Activated CD4-positive, alpha-beta T cell treated with anti-CD3 and anti-CD28 coated beads, Interleukin-2, amount 50 U/mL, for 1 hour (primary cell): ENCODE results near the gene NFKBIL1.

Source experiments
- DNase-seq: peaks from one replicate; pipeline ENCODE4 v3.0.0-alpha.2; 2020

Gene NFKBIL1

DNA sequence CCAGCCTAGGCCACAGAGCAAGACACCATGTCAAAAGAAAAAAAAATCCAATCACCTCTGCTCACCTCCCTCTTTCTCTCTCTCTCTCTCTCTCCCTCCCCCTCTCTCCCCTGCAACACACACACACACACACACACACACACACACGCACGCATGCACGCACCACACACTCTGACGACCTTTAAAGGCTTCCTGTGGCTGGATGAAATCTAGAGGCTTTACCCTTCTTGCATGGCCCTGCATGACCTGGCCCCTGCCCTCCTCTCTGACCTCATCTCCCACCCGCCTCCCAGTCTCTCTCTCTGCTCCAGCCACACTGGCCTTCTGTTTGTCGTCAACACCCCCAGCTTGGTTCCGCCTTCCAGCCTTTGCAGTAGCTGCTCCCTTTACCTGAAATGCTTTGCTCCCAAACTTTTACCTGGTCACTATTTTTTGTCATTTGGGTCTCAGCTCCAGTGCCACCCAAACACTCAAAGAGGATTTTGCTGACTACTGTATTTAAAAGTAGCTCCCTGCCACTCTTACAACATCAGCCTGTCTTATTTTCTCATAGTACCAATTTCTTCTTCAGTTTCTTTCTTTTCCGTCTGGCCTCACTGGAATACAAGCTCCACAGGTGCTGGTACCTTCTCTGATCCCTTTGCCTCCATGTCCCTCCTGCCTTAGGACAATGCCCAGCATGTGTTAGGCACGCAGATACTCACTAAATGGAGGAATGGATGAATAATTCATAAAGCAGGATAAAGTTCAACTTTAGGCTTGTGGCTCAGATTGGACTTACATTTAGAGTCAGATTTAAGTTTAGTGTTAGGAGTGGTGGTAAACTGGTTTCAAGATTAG lies 20.3 kb downstream of the NFKBIL1 start:
- no peak for DNase-seq

DNA sequence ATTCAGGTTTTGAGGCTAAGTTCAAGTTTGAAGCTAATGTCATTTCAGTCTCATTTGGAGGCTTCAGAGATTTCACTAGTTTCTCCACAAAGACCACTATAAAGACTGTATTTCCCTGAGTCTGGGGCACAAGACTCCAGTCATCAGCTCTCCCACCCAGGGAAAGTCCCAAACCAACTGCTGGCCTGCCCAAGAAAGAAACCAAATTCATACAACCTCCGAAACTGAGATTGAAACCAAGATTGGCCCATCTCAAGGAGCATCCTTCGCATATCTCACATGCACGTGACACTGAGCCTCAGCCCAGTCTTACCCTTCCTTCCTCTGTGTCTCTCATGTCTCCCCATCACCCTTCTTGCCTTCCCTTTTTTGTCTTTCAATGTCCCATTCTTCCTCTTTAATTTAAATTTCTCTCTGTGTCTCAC lies 21.1 kb downstream of the NFKBIL1 start:
- no peak for DNase-seq

DNA sequence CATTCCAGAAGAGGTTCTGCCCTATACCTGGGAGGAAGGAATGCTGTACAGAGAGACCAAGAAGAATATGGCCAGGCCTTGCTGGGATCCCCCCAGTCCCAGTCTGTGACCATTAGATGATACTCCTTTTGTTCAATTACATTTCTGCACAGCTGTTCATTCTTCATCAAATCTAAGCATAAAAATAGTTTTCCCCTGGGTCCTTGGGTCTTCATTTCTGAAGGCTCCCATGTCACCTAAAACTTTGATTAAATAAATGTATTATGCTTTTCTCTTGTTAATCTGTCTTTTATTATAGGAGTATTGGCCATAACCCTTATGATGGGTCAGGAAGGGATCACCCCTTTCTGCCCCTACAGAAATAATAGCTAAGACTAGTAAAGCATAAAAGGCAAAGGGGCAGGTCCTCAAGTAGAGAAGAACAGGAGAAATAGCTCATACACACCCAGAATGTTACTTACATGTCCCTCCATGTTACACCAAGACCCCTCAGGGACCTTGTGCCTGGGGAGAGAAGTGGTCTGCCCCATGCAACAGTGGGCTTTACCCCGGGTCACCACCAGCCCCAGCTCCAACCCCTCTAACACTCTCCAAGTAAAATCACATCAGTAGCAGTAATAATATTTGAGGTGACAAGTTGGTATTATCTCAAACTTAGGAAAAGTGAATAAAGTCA lies 22.6 kb downstream of the NFKBIL1 start:
- DNase-seq, result no peak

DNA sequence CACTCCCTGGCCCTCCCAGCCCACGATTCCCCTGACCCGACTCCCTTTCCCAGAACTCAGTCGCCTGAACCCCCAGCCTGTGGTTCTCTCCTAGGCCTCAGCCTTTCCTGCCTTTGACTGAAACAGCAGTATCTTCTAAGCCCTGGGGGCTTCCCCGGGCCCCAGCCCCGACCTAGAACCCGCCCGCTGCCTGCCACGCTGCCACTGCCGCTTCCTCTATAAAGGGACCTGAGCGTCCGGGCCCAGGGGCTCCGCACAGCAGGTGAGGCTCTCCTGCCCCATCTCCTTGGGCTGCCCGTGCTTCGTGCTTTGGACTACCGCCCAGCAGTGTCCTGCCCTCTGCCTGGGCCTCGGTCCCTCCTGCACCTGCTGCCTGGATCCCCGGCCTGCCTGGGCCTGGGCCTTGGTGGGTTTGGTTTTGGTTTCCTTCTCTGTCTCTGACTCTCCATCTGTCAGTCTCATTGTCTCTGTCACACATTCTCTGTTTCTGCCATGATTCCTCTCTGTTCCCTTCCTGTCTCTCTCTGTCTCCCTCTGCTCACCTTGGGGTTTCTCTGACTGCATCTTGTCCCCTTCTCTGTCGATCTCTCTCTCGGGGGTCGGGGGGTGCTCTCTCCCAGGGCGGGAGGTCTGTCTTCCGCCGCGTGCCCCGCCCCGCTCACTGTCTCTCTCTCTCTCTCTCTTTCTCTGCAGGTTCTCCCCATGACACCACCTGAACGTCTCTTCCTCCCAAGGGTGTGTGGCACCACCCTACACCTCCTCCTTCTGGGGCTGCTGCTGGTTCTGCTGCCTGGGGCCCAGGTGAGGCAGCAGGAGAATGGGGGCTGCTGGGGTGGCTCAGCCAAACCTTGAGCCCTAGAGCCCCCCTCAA lies 24.9 kb downstream of the NFKBIL1 start, which contains the start of gene LTA:
TSS of gene LTA (plus strand) at position 249 of the 871 bp plus-strand sequence. CDS start at position 703, 454 bp downstream.
- peak; percentile 71 for DNase-seq

DNA sequence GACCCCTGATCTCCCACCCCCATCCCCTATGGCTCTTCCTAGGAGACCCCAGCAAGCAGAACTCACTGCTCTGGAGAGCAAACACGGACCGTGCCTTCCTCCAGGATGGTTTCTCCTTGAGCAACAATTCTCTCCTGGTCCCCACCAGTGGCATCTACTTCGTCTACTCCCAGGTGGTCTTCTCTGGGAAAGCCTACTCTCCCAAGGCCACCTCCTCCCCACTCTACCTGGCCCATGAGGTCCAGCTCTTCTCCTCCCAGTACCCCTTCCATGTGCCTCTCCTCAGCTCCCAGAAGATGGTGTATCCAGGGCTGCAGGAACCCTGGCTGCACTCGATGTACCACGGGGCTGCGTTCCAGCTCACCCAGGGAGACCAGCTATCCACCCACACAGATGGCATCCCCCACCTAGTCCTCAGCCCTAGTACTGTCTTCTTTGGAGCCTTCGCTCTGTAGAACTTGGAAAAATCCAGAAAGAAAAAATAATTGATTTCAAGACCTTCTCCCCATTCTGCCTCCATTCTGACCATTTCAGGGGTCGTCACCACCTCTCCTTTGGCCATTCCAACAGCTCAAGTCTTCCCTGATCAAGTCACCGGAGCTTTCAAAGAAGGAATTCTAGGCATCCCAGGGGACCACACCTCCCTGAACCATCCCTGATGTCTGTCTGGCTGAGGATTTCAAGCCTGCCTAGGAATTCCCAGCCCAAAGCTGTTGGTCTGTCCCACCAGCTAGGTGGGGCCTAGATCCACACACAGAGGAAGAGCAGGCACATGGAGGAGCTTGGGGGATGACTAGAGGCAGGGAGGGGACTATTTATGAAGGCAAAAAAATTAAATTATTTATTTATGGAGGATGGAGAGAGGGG lies 26.1 kb downstream of the NFKBIL1 start:
- no peak for DNase-seq

DNA sequence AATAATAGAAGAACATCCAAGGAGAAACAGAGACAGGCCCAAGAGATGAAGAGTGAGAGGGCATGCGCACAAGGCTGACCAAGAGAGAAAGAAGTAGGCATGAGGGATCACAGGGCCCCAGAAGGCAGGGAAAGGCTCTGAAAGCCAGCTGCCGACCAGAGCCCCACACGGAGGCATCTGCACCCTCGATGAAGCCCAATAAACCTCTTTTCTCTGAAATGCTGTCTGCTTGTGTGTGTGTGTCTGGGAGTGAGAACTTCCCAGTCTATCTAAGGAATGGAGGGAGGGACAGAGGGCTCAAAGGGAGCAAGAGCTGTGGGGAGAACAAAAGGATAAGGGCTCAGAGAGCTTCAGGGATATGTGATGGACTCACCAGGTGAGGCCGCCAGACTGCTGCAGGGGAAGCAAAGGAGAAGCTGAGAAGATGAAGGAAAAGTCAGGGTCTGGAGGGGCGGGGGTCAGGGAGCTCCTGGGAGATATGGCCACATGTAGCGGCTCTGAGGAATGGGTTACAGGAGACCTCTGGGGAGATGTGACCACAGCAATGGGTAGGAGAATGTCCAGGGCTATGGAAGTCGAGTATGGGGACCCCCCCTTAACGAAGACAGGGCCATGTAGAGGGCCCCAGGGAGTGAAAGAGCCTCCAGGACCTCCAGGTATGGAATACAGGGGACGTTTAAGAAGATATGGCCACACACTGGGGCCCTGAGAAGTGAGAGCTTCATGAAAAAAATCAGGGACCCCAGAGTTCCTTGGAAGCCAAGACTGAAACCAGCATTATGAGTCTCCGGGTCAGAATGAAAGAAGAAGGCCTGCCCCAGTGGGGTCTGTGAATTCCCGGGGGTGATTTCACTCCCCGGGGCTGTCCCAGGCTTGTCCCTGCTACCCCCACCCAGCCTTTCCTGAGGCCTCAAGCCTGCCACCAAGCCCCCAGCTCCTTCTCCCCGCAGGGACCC lies 27.0 kb downstream of the NFKBIL1 start:
- no peak for DNase-seq

DNA sequence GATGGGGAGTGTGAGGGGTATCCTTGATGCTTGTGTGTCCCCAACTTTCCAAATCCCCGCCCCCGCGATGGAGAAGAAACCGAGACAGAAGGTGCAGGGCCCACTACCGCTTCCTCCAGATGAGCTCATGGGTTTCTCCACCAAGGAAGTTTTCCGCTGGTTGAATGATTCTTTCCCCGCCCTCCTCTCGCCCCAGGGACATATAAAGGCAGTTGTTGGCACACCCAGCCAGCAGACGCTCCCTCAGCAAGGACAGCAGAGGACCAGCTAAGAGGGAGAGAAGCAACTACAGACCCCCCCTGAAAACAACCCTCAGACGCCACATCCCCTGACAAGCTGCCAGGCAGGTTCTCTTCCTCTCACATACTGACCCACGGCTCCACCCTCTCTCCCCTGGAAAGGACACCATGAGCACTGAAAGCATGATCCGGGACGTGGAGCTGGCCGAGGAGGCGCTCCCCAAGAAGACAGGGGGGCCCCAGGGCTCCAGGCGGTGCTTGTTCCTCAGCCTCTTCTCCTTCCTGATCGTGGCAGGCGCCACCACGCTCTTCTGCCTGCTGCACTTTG lies 28.0 kb downstream of the NFKBIL1 start, which contains the start of gene TNF:
TSS of gene TNF (plus strand) at position 231 of the 567 bp plus-strand sequence. CDS start at position 408, 177 bp downstream.
- peak; percentile 78 for DNase-seq

DNA sequence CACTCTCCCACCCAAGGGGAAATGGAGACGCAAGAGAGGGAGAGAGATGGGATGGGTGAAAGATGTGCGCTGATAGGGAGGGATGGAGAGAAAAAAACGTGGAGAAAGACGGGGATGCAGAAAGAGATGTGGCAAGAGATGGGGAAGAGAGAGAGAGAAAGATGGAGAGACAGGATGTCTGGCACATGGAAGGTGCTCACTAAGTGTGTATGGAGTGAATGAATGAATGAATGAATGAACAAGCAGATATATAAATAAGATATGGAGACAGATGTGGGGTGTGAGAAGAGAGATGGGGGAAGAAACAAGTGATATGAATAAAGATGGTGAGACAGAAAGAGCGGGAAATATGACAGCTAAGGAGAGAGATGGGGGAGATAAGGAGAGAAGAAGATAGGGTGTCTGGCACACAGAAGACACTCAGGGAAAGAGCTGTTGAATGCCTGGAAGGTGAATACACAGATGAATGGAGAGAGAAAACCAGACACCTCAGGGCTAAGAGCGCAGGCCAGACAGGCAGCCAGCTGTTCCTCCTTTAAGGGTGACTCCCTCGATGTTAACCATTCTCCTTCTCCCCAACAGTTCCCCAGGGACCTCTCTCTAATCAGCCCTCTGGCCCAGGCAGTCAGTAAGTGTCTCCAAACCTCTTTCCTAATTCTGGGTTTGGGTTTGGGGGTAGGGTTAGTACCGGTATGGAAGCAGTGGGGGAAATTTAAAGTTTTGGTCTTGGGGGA lies 28.7 kb downstream of the NFKBIL1 start:
- DNase-seq, result no peak

DNA sequence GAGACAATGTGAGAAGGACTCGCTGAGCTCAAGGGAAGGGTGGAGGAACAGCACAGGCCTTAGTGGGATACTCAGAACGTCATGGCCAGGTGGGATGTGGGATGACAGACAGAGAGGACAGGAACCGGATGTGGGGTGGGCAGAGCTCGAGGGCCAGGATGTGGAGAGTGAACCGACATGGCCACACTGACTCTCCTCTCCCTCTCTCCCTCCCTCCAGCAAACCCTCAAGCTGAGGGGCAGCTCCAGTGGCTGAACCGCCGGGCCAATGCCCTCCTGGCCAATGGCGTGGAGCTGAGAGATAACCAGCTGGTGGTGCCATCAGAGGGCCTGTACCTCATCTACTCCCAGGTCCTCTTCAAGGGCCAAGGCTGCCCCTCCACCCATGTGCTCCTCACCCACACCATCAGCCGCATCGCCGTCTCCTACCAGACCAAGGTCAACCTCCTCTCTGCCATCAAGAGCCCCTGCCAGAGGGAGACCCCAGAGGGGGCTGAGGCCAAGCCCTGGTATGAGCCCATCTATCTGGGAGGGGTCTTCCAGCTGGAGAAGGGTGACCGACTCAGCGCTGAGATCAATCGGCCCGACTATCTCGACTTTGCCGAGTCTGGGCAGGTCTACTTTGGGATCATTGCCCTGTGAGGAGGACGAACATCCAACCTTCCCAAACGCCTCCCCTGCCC lies 29.6 kb downstream of the NFKBIL1 start:
- no peak for DNase-seq

DNA sequence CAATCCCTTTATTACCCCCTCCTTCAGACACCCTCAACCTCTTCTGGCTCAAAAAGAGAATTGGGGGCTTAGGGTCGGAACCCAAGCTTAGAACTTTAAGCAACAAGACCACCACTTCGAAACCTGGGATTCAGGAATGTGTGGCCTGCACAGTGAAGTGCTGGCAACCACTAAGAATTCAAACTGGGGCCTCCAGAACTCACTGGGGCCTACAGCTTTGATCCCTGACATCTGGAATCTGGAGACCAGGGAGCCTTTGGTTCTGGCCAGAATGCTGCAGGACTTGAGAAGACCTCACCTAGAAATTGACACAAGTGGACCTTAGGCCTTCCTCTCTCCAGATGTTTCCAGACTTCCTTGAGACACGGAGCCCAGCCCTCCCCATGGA lies 30.2 kb downstream of the NFKBIL1 start:
- DNase-seq, result no peak

DNA sequence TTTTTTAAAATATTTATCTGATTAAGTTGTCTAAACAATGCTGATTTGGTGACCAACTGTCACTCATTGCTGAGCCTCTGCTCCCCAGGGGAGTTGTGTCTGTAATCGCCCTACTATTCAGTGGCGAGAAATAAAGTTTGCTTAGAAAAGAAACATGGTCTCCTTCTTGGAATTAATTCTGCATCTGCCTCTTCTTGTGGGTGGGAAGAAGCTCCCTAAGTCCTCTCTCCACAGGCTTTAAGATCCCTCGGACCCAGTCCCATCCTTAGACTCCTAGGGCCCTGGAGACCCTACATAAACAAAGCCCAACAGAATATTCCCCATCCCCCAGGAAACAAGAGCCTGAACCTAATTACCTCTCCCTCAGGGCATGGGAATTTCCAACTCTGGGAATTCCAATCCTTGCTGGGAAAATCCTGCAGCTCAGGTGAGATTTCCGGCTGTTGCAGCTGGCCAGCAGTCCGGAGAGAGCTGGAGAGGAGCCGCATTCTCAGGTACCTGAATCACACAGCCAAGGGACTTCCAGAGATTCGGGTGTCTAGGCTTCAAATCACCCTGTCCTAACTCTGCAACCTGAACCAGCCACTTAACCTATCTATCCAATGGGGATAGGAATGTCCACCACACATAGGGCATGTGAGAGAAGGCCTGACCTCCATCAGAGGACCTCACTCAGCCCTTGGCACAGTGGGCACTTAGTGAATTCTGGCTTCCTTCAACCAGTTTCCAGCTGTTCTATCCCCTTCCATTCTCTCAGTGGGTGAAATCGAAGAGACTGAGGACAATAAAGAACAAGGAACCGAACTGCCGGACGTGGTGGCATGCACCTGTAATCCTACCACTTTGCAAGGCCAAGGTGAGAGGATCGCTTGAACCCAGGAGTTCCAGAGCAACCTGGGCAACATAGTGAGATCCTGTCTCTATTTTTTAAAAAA lies 31.0 kb downstream of the NFKBIL1 start:
- DNase-seq, result no peak

DNA sequence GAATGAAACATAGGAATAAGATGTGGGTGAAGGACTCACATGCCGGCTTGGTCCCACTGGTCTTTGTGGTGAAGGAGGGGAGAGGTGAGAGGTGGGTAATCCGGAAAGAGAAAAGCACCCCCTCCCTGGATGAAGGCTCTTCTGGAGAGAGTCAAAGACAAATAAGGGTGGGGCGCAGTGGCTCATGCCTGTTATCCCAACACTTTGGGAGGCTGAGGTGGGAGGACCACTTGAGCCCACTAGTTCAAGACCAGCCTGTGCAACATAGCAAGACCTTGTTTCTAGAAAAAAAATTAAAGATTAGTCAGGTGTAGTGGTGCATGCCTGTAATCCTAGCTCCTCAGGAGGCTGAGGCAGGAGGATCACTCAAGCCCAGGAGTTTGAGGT lies 31.7 kb downstream of the NFKBIL1 start:
- no peak for DNase-seq

DNA sequence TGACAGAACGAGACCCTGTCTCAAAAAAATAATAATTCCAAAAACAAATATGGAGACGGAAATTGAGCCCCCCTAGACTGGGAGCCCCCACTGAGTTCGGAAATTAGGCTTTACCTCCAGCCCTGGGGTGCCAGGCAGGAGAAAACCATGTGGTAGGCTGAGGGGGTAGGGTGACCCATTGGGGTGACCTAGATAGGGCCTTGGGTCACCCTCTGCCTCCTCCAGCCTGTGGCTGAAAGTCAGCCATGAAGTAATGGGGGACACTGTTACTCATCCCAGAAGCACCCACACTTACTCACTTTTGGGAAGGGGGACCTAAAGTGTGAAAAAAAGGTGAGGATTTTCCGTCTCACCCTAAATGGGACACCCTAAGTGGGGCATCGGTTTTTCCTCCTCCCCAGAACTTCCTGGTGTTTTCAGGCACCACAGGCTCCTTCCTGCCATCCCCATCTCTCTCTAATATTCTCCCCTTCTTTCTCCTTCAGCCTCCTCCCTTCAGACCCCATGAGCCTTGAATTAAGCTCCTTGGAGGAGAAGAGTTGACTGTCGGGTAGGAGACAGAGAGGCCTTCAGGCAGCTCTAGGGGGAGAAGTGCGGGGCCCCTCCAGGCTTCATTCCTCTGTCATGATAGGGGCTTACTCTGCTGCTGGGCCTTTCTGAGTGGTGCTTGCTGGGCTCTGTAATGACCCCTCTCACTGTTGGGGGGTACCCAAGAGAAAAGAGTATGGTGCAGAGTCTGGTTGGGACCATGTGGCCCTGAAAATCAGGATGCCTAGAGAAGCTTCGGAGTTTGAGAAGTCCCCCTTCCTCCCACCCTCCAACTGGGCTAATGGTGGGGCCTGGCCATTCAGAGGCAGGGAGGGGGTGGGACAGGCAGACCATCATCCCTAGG lies 32.4 kb downstream of the NFKBIL1 start:
- no peak for DNase-seq

DNA sequence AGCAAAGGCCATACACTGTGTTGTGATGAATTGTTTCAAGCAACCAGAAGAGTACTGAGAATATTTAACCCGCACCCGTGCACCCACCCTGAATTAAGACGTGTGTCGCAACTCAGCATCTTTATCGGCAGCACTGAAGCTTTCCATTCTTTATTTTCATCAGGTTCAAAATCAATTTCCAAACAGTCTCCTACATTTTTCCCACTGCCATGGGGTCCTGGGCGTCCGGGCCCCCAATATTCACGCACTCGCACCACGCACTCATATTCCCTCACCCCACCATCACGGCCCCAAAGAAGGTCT lies 33.0 kb downstream of the NFKBIL1 start:
- no peak for DNase-seq

DNA sequence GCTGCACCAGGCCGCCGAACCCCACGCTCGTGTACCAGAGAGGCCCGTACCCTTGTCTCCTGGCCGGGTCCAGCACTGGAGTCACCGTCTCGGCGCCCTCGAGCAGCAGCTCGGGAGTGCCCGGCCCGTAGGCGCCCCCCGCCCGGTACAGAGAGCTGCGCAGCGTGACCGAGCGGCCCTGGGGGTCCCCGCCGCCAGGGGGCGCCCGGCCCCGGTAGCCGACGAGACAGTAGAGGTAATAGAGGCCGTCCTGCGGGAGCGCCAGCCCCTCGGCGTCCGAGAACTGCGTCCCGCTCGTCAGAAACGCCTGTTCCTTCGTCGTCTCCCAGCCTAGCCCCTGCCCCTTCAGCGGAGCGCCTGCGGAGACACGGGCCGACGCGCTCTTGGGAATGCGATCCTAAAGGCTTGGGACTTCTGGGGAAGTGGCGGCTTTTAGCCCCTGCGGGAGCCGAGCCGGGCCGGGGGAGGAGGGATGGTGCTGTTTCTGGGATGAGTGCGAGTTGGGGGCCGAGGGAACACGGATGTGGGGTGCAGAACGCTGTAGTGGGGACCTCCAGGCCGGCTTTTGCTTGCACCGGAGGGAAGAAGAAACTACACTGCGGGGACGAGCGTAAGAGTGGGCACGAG lies 33.5 kb downstream of the NFKBIL1 start:
- DNase-seq, result peak; percentile 88

DNA sequence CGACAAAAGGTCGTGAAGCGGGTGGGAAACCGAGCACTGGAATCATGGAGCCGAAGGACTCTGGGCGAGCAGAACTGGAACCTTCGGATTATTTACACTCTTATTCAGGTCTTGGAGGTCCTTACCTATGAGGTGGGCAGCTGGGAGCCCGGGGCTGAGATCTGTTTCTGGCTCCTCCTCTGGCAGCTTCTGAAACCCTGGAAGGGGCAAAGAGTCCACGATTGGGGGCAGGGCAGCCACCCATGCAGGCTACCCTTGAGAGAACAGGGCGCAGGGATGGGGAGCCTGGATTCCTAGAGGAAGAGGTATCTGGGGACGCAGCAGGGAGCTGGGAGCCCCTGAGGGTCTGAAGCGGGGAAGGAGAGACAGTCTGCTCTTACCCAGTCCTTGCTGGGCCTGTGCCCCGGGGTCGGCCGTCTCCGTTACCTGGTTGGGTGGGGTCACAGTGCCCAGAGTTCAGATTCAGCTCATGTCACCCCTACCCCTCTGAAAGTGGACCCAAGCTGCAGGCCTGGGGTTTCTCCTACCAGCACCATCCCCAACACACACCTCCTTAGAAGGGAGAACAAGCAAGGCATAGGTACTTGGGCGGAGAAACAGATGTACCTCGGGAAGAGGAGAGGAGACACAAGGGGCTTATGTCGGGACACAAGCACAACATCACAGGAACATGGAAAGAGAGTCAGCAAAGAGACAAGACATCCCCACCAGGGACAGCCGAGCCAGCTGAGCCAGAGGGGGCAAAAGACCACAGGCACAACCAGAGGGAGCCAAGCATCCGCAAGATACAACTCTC lies 34.2 kb downstream of the NFKBIL1 start:
- no peak for DNase-seq
